ENCODE measurements around the gene LILRB4.

DNA sequence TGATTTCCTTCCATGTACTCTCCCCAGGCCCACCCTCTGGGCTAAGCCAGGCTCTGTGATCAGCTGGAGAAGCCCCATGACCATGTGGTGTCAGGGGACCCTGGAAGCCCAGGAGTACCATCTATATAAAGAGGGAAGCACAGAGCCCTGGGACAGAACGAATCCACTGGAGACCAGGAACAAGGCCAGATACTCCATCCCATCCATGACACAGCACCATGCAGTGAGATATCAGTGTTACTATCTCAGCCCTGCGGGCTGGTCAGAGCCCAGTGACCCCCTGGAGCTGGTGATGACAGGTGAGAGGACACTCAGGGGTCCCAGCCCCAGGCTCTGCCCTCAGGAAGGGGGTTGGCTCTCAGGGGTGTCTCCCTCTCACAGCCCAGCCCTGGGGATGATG, 34.0 kb downstream of the LILRB4 start:
- TF ChIP-seq CTCF (IDR thresholded peaks at IDR 0.05; ENCODE audit: low read depth, low read length) (no peak), POLR2A (IDR thresholded peaks at IDR 0.05; ENCODE audit: extremely low read depth, insufficient read length) (no peak), MAX (IDR thresholded peaks at IDR 0.05; ENCODE audit: low read depth, low read length) (no peak)
